ENCODE data around the gene MTHFSD. TPM values are rescaled to one million over a fixed set of nuclear protein-coding genes. Genes with fewer than 3 reads are reported as not detected.

MTHFSD gene
- total RNA-seq, 1 experiment from 2014 or later = 4.7 TPM

DNA sequence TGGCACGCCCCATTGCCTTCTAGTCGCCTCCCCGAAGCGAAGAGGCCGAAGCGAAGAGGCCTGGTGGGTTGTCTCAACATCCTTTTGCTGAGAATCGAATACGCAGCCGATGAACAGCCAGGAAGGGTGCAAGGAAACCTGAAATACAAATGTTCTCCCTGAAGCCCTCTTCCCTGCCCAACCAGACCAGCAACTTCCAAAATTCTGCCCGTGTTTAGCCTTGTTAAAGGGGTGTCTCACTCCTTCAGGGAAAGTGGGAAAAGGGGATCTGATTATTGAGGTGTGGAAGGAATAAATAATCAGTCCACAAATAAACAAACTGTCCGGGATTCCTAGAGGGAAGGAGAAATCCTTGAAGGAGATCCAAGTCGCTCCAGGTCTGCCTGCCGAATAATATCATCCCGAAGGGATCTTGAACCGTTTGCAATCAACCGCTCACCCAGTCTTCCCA lies 10.2 kb upstream of the MTHFSD start:
- Histone ChIP-seq H3K14ac (ENCODE audit: insufficient read depth, low read length) (no peak overlapping the region), H4K8ac (replicated peaks; ENCODE audit: insufficient read length, low read depth, low read length) (no peak overlapping the region), H4K91ac (ENCODE audit: insufficient read length, low read depth, low read length) (no peak overlapping the region), H2BK20ac (ENCODE audit: low read depth, low read length, poor library complexity, severe bottlenecking) (no peak overlapping the region), H3K23ac (ENCODE audit: insufficient read length, low read depth, low read length) (no peak overlapping the region), H3K23me2 (ENCODE audit: insufficient read length, low read depth, low read length, poor library complexity, severe bottlenecking) (peaks cover 14% of the 10 kb centered on the region), H4K20me1 (ENCODE audit: control insufficient read depth, insufficient read depth, insufficient read length) (no peaks in the 10 kb centered on the region), H3T11ph (ENCODE audit: low read length) (no peak overlapping the region), H3K9ac (ENCODE audit: extremely low read depth, insufficient read length, low read length) (no peak overlapping the region), H3K56ac (ENCODE audit: insufficient read length, low read depth, low read length) (no peak overlapping the region), H3K18ac (ENCODE audit: insufficient read length, low read depth, low read length) (no peak overlapping the region), H2BK5ac (ENCODE audit: insufficient read length, low read length) (no peak overlapping the region), H3K79me1 (ENCODE audit: insufficient read depth, low read depth, low read length, poor library complexity, severe bottlenecking) (no peaks in the 10 kb centered on the region), H2AK5ac (ENCODE audit: insufficient read length, low read length) (no peak overlapping the region), H2BK15ac (ENCODE audit: low read depth, low read length) (no peak overlapping the region), H4K5ac (ENCODE audit: insufficient read length, low read depth, low read length) (no peak overlapping the region), H3K27me3 (ENCODE audit: insufficient read depth, low read length) (peaks cover 51% of the 10 kb centered on the region), H2BK12ac (ENCODE audit: insufficient read length, low read depth, low read length) (no peak overlapping the region), H2BK120ac (ENCODE audit: low read depth, low read length, poor library complexity, severe bottlenecking) (no peak overlapping the region), H3K4ac (ENCODE audit: low read depth, low read length) (no peak overlapping the region), H3K27ac (ENCODE audit: insufficient read length, low read depth, low read length) (no peak overlapping the region), H3K4me1 (ENCODE audit: insufficient read depth, low read length) (0 out of 2 replicates have a peak, but pooled peaks cover 2% of the 10 kb centered on the region), H3K9me3 (ENCODE audit: control insufficient read depth, low read depth, low read length) (no peaks in the 10 kb centered on the region), H3K4me2 (ENCODE audit: insufficient read depth, insufficient read length, low read length) (peak overlapping the region; percentile 82), H3K79me2 (ENCODE audit: insufficient read depth, low read length) (no peaks in the 10 kb centered on the region), H2AFZ (ENCODE audit: low read length) (no peak overlapping the region)
- Mint-ChIP-seq H3K9me3 (peaks cover 2 to 3% of the 10 kb centered on the region in 2 experiments; a peak in 2 of 5 replicates), H3K4me1 (peaks cover 23 to 34% of the 10 kb centered on the region in 2 experiments), H3K27me3 (ENCODE audit: low read depth) (peaks cover 75% of the 10 kb centered on the region), H3K27ac (no peak overlapping the region), H3K36me3 (ENCODE audit: insufficient read depth in 1 of 3, low read depth in 3 of 3) (no peaks in the 10 kb centered on the region), H3K4me3 (peak overlapping the region; percentile 24 to 73; a peak in 3 of 5 replicates)
- TF ChIP-seq, protein P1, sequence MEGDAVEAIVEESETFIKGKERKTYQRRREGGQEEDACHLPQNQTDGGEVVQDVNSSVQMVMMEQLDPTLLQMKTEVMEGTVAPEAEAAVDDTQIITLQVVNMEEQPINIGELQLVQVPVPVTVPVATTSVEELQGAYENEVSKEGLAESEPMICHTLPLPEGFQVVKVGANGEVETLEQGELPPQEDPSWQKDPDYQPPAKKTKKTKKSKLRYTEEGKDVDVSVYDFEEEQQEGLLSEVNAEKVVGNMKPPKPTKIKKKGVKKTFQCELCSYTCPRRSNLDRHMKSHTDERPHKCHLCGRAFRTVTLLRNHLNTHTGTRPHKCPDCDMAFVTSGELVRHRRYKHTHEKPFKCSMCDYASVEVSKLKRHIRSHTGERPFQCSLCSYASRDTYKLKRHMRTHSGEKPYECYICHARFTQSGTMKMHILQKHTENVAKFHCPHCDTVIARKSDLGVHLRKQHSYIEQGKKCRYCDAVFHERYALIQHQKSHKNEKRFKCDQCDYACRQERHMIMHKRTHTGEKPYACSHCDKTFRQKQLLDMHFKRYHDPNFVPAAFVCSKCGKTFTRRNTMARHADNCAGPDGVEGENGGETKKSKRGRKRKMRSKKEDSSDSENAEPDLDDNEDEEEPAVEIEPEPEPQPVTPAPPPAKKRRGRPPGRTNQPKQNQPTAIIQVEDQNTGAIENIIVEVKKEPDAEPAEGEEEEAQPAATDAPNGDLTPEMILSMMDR (conservative IDR thresholded peaks at IDR 0.05) = no peak
- WGBS (ENCODE audit: extremely low coverage, insufficient read length, low lambda C conversion rate) = no CpG with 5 or more reads among the region's 16 CpGs
- DNase-seq = peak; percentile 31
